SH-SY5Y (cell line): ENCODE results near the gene AKR1B1.

Source experiments
- GATA2 ChIP-seq: IDR thresholded peaks from 2 replicates; pipeline ENCODE4 v1.6.1; 2011; ENCODE audit warnings: mild to moderate bottlenecking, low read depth, low read length
- GATA3 ChIP-seq: IDR thresholded peaks from 2 replicates; pipeline ENCODE4 v1.6.1; 2011; ENCODE audit warnings: low read depth, mild to moderate bottlenecking, low read length, moderate library complexity

DNA sequence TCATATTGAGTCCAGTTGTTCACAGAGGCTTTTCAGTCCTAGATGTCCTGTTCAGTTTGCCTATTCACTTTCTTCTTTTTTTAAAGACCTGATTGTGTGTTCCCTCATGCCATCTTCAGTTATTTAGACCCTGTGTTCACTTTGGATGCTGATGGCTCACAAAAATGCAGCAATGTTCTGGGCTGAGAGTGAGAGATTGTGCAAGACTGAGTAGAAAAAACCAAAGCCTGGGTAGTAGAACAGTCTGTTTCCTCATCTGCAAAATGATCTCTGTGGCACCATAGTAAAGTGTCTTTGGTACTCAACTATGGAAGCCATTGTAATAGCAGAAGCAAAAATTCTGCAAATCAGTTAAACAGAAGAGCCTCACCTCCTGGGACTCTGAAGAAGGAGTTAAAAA is 43.2 kb downstream of the AKR1B1 start:
- TF ChIP-seq GATA2 (no peak), GATA3 (no peak)
